GM19043 (cell line): ENCODE results near the gene SSRP1.

ENCODE experiments used
- ATAC-seq: cut with Tn5 transposase; IDR thresholded peaks from one replicate; pipeline ENCODE4 v1.9.1; 2021; ENCODE audit warnings: low read depth; ENCODE audit not compliant: unreplicated experiment

SSRP1 gene

GRCh38 chr11:57276971-57277675 lies 58.6 kb downstream of the SSRP1 start:
- no peak for ATAC-seq

GRCh38 chr11:57276169-57276970 lies 59.3 kb downstream of the SSRP1 start:
- no peak for ATAC-seq
